ENCODE results near the gene HHLA2. TPM values are rescaled to one million over a fixed set of nuclear protein-coding genes. Genes with fewer than 3 reads are reported as not detected.

The HHLA2 gene
- polyA plus RNA-seq, 1 donor (not counting 4 experiments of a cell fraction or from before 2014, with no cell fraction given), result not detected

DNA sequence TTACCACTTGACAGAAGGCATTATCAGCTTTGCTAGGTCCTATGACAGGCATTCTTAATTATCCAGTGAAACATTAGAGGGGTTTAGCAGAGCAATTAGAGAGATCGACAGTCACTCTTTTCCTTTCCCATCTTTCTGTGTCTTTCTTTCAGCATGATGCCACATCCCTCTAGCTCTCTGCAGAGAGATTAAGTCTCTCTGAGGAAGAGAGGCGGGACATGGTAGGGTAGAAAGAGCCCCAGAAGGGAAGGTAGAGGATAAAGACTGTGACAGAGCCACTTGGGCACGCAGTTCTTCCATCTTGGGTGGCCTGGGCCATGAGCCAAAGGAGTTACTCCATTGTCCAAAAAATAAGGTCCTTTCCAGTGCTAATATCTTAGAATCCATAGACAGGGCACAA, 55.8 kb downstream of the HHLA2 start:
- Histone ChIP-seq H3K79me2 (ENCODE audit: control insufficient read depth, insufficient read depth, low read length) (no peaks in the 10 kb centered on the region), H2AFZ (ENCODE audit: control insufficient read depth, low read length) (no peak overlapping the region), H3K9ac (ENCODE audit: control insufficient read depth, extremely low read depth, insufficient read depth, low read length) (no peak overlapping the region), H3K4me2 (ENCODE audit: control insufficient read depth, extremely low read depth, insufficient read depth, low read depth, low read length) (no peak overlapping the region), H3K9me1 (ENCODE audit: control insufficient read depth, extremely low read depth, insufficient read depth, low read length) (no peaks in the 10 kb centered on the region), H3K27me3 (ENCODE audit: control insufficient read depth, extremely low read depth, insufficient read depth, low read length) (no peaks in the 10 kb centered on the region), H3K4me1 (ENCODE audit: control insufficient read depth, extremely low read depth, insufficient read depth, low read length) (no peaks in the 10 kb centered on the region), H4K20me1 (ENCODE audit: control insufficient read depth, extremely low read depth, insufficient read depth, low read length) (no peaks in the 10 kb centered on the region), H3K4me3 (ENCODE audit: control insufficient read depth in 2 of 3, extremely low read depth in 1 of 3, insufficient read depth in 2 of 3, low read depth in 1 of 3, low read length in 3 of 3) (no peak overlapping the region), H3K9me3 (ENCODE audit: control insufficient read depth, low read depth, low read length) (no peaks in the 10 kb centered on the region), H3K36me3 (ENCODE audit: control insufficient read depth in 2 of 2, extremely low read depth in 1 of 2, insufficient read depth in 2 of 2, low read length in 2 of 2) (no peaks in the 10 kb centered on the region), H3K27ac (ENCODE audit: control insufficient read depth, insufficient read depth, low read length) (no peak overlapping the region)
- DNase-seq (ENCODE audit: low read depth, low spot score) (no peak), FAIRE-seq (no peak)
- TF ChIP-seq, protein P1, sequence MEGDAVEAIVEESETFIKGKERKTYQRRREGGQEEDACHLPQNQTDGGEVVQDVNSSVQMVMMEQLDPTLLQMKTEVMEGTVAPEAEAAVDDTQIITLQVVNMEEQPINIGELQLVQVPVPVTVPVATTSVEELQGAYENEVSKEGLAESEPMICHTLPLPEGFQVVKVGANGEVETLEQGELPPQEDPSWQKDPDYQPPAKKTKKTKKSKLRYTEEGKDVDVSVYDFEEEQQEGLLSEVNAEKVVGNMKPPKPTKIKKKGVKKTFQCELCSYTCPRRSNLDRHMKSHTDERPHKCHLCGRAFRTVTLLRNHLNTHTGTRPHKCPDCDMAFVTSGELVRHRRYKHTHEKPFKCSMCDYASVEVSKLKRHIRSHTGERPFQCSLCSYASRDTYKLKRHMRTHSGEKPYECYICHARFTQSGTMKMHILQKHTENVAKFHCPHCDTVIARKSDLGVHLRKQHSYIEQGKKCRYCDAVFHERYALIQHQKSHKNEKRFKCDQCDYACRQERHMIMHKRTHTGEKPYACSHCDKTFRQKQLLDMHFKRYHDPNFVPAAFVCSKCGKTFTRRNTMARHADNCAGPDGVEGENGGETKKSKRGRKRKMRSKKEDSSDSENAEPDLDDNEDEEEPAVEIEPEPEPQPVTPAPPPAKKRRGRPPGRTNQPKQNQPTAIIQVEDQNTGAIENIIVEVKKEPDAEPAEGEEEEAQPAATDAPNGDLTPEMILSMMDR (optimal IDR thresholded peaks at IDR 0.05 in 1 of 3, IDR thresholded peaks at IDR 0.05 in 1 of 3, conservative IDR thresholded peaks at IDR 0.05 in 1 of 3; ENCODE audit: extremely low read depth in 1 of 3, insufficient read depth in 2 of 3, low read length in 3 of 3), result no peak
- TF ChIP-seq EZH2 (IDR thresholded peaks at IDR 0.05; ENCODE audit: low read length), result no peak
- dilution Hi-C loops (cut with MboI; ENCODE audit: extremely low pct_ligation_motif_present, low sequenced_read_pairs), result no loop called here

DNA sequence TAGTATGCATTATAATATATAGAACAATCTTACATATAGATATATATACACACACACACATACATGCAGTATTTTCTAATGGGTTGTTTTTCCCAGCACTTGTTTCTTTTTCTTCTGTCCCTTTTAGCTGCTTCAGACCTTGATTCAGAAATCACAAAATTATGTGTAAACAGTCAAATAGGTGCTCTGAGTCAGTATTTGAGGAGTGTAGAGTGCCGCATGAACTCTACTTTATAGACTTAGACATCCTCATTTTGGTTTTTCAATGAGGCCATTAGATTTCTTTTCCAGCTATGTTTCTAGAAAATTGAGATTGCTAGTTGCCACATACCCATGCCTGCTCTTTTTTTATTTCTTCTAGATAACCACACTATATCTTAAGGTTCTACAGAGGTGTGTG, 58.2 kb downstream of the HHLA2 start:
- H3K9ac ChIP-seq (ENCODE audit: control insufficient read depth, extremely low read depth, insufficient read depth, low read length), result no peak overlapping the region
- H3K27ac ChIP-seq (ENCODE audit: control insufficient read depth, insufficient read depth, low read length), result no peak overlapping the region
- H3K36me3 ChIP-seq (ENCODE audit: control insufficient read depth in 2 of 2, extremely low read depth in 1 of 2, insufficient read depth in 2 of 2, low read length in 2 of 2), result no peaks in the 10 kb centered on the region
- no peak overlapping the region for H3K4me2 ChIP-seq (ENCODE audit: control insufficient read depth, extremely low read depth, insufficient read depth, low read depth, low read length)
- FAIRE-seq (no peak), DNase-seq (ENCODE audit: low read depth, low spot score) (no peak)
- dilution Hi-C loops (cut with MboI; ENCODE audit: extremely low pct_ligation_motif_present, low sequenced_read_pairs), result no loop called here
- H3K27me3 ChIP-seq (ENCODE audit: control insufficient read depth, extremely low read depth, insufficient read depth, low read length), result no peaks in the 10 kb centered on the region
- H4K20me1 ChIP-seq (ENCODE audit: control insufficient read depth, extremely low read depth, insufficient read depth, low read length), result no peaks in the 10 kb centered on the region
- H3K79me2 ChIP-seq (ENCODE audit: control insufficient read depth, insufficient read depth, low read length), result no peaks in the 10 kb centered on the region
- H3K4me3 ChIP-seq (ENCODE audit: control insufficient read depth in 2 of 3, extremely low read depth in 1 of 3, insufficient read depth in 2 of 3, low read depth in 1 of 3, low read length in 3 of 3), result no peak overlapping the region
- H3K4me1 ChIP-seq (ENCODE audit: control insufficient read depth, extremely low read depth, insufficient read depth, low read length), result no peaks in the 10 kb centered on the region
- TF ChIP-seq, protein P1 (optimal IDR thresholded peaks at IDR 0.05 in 1 of 3, IDR thresholded peaks at IDR 0.05 in 1 of 3, conservative IDR thresholded peaks at IDR 0.05 in 1 of 3; ENCODE audit: extremely low read depth in 1 of 3, insufficient read depth in 2 of 3, low read length in 3 of 3), result no peak
- TF ChIP-seq EZH2 (IDR thresholded peaks at IDR 0.05; ENCODE audit: low read length), result no peak
- no peak overlapping the region for H2AFZ ChIP-seq (ENCODE audit: control insufficient read depth, low read length)
- no peaks in the 10 kb centered on the region for H3K9me1 ChIP-seq (ENCODE audit: control insufficient read depth, extremely low read depth, insufficient read depth, low read length)
- no peaks in the 10 kb centered on the region for H3K9me3 ChIP-seq (ENCODE audit: control insufficient read depth, low read depth, low read length)

Data from keratinocyte (primary cell).